NB4 (cell line): Measurements from ENCODE around the gene DLGAP4.

Source experiments
- POLR2A ChIP-seq: IDR thresholded peaks from 2 replicates; pipeline ENCODE4 v1.6.1; 2011; ENCODE audit warnings: mild to moderate bottlenecking; ENCODE audit not compliant: insufficient read length; ENCODE audit errors: extremely low read depth
- TF ChIP-seq, protein P1 (sequence below): IDR thresholded peaks from one replicate; pipeline ENCODE4 v1.5.1; 2012; ENCODE audit warnings: low read depth, low read length

- TF ChIP-seq, protein P1, sequence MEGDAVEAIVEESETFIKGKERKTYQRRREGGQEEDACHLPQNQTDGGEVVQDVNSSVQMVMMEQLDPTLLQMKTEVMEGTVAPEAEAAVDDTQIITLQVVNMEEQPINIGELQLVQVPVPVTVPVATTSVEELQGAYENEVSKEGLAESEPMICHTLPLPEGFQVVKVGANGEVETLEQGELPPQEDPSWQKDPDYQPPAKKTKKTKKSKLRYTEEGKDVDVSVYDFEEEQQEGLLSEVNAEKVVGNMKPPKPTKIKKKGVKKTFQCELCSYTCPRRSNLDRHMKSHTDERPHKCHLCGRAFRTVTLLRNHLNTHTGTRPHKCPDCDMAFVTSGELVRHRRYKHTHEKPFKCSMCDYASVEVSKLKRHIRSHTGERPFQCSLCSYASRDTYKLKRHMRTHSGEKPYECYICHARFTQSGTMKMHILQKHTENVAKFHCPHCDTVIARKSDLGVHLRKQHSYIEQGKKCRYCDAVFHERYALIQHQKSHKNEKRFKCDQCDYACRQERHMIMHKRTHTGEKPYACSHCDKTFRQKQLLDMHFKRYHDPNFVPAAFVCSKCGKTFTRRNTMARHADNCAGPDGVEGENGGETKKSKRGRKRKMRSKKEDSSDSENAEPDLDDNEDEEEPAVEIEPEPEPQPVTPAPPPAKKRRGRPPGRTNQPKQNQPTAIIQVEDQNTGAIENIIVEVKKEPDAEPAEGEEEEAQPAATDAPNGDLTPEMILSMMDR, result no peak
- no peak for TF ChIP-seq POLR2A
These were observed 54.3 kb downstream of the DLGAP4 start for GRCh38 chr20:36360429-36360828.
